ENCODE measurements around the gene GOLGA6L7. TPM values are rescaled to one million over a fixed set of nuclear protein-coding genes. Genes with fewer than 3 reads are reported as not detected.

GOLGA6L7 gene
- total and polyA plus RNA-seq, 2 of the 8 experiments (the other 6 are each of a cell fraction or from before 2014, with no cell fraction given) = not detected

DNA sequence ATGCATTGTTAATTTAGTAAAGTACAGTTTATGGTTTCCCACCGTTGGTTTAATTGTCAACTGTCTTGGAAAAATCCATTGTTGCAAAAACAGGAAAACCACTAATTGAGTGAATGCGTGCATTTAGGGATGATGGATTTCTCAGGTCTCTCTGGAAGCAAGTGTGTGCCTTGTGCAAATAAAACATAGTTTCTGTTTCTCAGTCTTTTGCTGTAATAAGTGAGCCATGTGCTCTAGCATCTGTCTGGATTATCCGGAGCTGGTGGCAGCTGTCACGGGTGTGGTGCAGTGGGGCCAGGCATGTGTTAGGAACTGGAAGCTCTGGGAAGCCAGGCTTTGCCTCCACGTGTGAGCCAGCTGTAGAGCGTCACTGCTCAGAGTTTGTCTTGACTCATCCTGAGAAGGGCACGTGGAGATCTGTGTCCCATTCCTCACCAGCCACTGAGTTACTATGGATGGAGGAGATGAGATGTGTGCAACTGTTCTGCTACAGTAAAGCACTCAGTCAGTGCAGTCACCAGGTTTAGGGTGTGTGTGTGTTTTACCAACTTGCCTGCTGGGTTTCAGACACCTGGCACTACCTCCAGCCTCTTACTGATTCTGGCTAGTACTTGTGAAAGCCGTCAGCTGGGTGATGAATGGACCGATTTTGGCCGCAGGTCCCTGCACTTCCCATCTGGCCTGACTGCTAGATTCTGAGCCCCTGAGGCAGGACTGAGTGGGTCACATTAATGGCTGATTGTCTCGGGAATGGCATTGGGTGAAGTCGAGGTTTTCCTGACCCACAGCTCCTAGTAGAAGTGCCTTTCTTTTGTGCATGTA, 44.6 kb upstream of the GOLGA6L7 start:
- H3K27ac ChIP-seq (ENCODE audit: low read depth, low read length) = no peak overlapping the region
- H2BK120ac ChIP-seq (replicated peaks; ENCODE audit: low read depth, low read length) = no peak overlapping the region
- H3K4me2 ChIP-seq (ENCODE audit: insufficient read depth in 1 of 2, low read depth in 2 of 2, low read length in 2 of 2) = no peak overlapping the region
- H3K36me3 ChIP-seq (ENCODE audit: control insufficient read depth in 2 of 4, insufficient read depth in 4 of 4, low read length in 3 of 4) = no peaks in the 10 kb centered on the region
- no peak overlapping the region for H2BK15ac ChIP-seq (ENCODE audit: low read length)
- FAIRE-seq = no peak
- ChIA-PET CTCF (ENCODE audit: partially characterized antibody) (interaction anchor here (3.4 kb wide), 1 partner anchor 10 kb away, joined by 19 read pairs; no protein-coding TSS in a partner anchor), POLR2A (ENCODE audit: partially characterized antibody) (no interaction called here)
- no peak overlapping the region for H2AK5ac ChIP-seq (ENCODE audit: low read depth, low read length)
- H3K23ac ChIP-seq (ENCODE audit: insufficient read length) = no peak overlapping the region
- H3K9me3 ChIP-seq (ENCODE audit: insufficient read depth in 2 of 2, low read depth in 1 of 2, low read length in 1 of 2) = peaks cover 6 to 11% of the 10 kb centered on the region in 2 experiments
- H3K14ac ChIP-seq (ENCODE audit: insufficient read length) = no peak overlapping the region
- H2BK12ac ChIP-seq (ENCODE audit: low read depth, low read length) = no peak overlapping the region
- H4K20me1 ChIP-seq (replicated peaks in 1 of 2; ENCODE audit: control insufficient read depth in 1 of 2, insufficient read depth in 2 of 2, low read length in 2 of 2) = no peaks in the 10 kb centered on the region
- no peaks in the 10 kb centered on the region for H3K79me2 ChIP-seq (ENCODE audit: control insufficient read depth in 1 of 2, insufficient read depth in 2 of 2, low read length in 2 of 2)
- H3K4me3 ChIP-seq (ENCODE audit: extremely low read depth in 1 of 4, insufficient read depth in 2 of 4, low read depth in 3 of 4, low read length in 4 of 4) = no peak overlapping the region
- no peak overlapping the region for H3K4ac ChIP-seq (replicated peaks; ENCODE audit: insufficient read length, low read depth, low read length)
- H3K4me1 ChIP-seq (replicated peaks in 1 of 4; ENCODE audit: control insufficient read depth in 3 of 4, insufficient read depth in 4 of 4, low read length in 3 of 4) = peaks cover 0 to 2% (median 0%) of the 10 kb centered on the region in 4 experiments; a peak in 4 of 7 replicates
- H3K23me2 ChIP-seq (ENCODE audit: low read depth, low read length) = no peaks in the 10 kb centered on the region
- H4K8ac ChIP-seq (ENCODE audit: extremely low read depth, insufficient read depth, low read length) = no peak overlapping the region
- no peak for DNase-seq (ENCODE audit: low read depth in 1 of 2, low spot score in 2 of 2)
- H3K27me3 ChIP-seq (replicated peaks in 1 of 4; ENCODE audit: control insufficient read depth in 3 of 4, extremely low read depth in 1 of 4, insufficient read depth in 3 of 4, low read length in 3 of 4) = no peaks in the 10 kb centered on the region
- H3K56ac ChIP-seq (replicated peaks; ENCODE audit: insufficient read length, low read depth, low read length) = no peak overlapping the region
- H2AFZ ChIP-seq (ENCODE audit: low read length) = no peak overlapping the region
- H3K18ac ChIP-seq (ENCODE audit: extremely low read depth, low read length) = no peak overlapping the region
- no peak overlapping the region for H4K91ac ChIP-seq (replicated peaks; ENCODE audit: insufficient read length, low read length)
- no peak overlapping the region for H2BK5ac ChIP-seq (ENCODE audit: low read depth, low read length)
- no peak overlapping the region for H4K5ac ChIP-seq (ENCODE audit: insufficient read length, low read depth, low read length)
- H2BK20ac ChIP-seq (ENCODE audit: low read length) = no peak overlapping the region
- H3K79me1 ChIP-seq (ENCODE audit: low read depth, low read length) = peaks cover 5% of the 10 kb centered on the region
- H3K9ac ChIP-seq (replicated peaks in 1 of 4; ENCODE audit: extremely low read depth in 1 of 4, low read depth in 3 of 4, low read length in 3 of 4) = no peak overlapping the region
- TF ChIP-seq RNF2 (IDR thresholded peaks at IDR 0.05; ENCODE audit: borderline replicate concordance, low read depth, low read length, missing control alignments, poor library complexity, severe bottlenecking) (no peak), NANOG (IDR thresholded peaks at IDR 0.05; ENCODE audit: insufficient read depth, low read depth, low read length, poor library complexity, severe bottlenecking) (no peak), HDAC6 (IDR thresholded peaks at IDR 0.05; ENCODE audit: low read depth, low read length) (no peak), SIN3A (conservative IDR thresholded peaks at IDR 0.05 in 1 of 2, IDR thresholded peaks at IDR 0.05 in 1 of 2; ENCODE audit: low read depth in 1 of 2, low read length in 2 of 2) (no peak), PHF8 (conservative IDR thresholded peaks at IDR 0.05; ENCODE audit: low read depth, low read length) (no peak), CHD2 (IDR thresholded peaks at IDR 0.05; ENCODE audit: low read length) (no peak), POLR2AphosphoS5 (IDR thresholded peaks at IDR 0.05; ENCODE audit: low read depth, low read length) (no peak), JUN (IDR thresholded peaks at IDR 0.05; ENCODE audit: low read depth, low read length) (no peak), KDM4A (IDR thresholded peaks at IDR 0.05; ENCODE audit: low read depth, low read length, severe bottlenecking) (no peak), SUZ12 (IDR thresholded peaks at IDR 0.05; ENCODE audit: low read length) (no peak), CBX8 (IDR thresholded peaks at IDR 0.05; ENCODE audit: borderline replicate concordance, low read depth, low read length) (no peak), CBX5 (IDR thresholded peaks at IDR 0.05; ENCODE audit: low read depth, low read length) (no peak)
- WGBS, 2 experiments (ENCODE audit: extremely low coverage in 1 of 2, insufficient coverage in 1 of 2, insufficient read length in 1 of 2, insufficient replicate concordance in 2 of 2, low coverage in 1 of 2, low lambda C conversion rate in 2 of 2, missing lambda C conversion rate in 1 of 2) = 90% methylated on average over 12 of the region's 12 CpGs; no CpG with 5 or more reads in 1 of the 2 experiments
